ENCODE results near the gene TUB. TPM values are rescaled to one million over a fixed set of nuclear protein-coding genes. Genes with fewer than 3 reads are reported as not detected.

Gene TUB
- polyA plus RNA-seq, 3 donors = not detected

GRCh38 chr11:8081591-8082250 is 710 bp downstream of the TUB start:
- no peak overlapping the region for H3K9ac ChIP-seq (ENCODE audit: insufficient read depth, low read length, poor library complexity, severe bottlenecking)
- peaks cover 3% of the 10 kb centered on the region for H3K4me1 Mint-ChIP-seq
- H3K36me3 ChIP-seq (replicated peaks in 1 of 2; ENCODE audit: control insufficient read depth in 1 of 2, insufficient read depth in 2 of 2, low read length in 2 of 2) = no peaks in the 10 kb centered on the region
- H3K79me2 ChIP-seq (ENCODE audit: insufficient read depth, low read length) = no peaks in the 10 kb centered on the region
- peaks cover 0 to 5% (median 2%) of the 10 kb centered on the region in 7 donors for H3K9me3 Mint-ChIP-seq
- no peak overlapping the region for H3K4me2 ChIP-seq (replicated peaks; ENCODE audit: extremely low read depth, low read length, poor library complexity, severe bottlenecking)
- H3K9me3 ChIP-seq (replicated peaks in 1 of 2; ENCODE audit: control insufficient read depth in 1 of 2, insufficient read depth in 1 of 2, low read length in 2 of 2) = peaks cover 0 to 8% of the 10 kb centered on the region in 2 donors
- no peak for DNase-seq
- 62% methylated on average over 19 of the region's 24 CpGs for WGBS (ENCODE audit: insufficient coverage)
- TF ChIP-seq, protein P1, sequence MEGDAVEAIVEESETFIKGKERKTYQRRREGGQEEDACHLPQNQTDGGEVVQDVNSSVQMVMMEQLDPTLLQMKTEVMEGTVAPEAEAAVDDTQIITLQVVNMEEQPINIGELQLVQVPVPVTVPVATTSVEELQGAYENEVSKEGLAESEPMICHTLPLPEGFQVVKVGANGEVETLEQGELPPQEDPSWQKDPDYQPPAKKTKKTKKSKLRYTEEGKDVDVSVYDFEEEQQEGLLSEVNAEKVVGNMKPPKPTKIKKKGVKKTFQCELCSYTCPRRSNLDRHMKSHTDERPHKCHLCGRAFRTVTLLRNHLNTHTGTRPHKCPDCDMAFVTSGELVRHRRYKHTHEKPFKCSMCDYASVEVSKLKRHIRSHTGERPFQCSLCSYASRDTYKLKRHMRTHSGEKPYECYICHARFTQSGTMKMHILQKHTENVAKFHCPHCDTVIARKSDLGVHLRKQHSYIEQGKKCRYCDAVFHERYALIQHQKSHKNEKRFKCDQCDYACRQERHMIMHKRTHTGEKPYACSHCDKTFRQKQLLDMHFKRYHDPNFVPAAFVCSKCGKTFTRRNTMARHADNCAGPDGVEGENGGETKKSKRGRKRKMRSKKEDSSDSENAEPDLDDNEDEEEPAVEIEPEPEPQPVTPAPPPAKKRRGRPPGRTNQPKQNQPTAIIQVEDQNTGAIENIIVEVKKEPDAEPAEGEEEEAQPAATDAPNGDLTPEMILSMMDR (IDR thresholded peaks at IDR 0.05) = no peak
- H2AFZ ChIP-seq (ENCODE audit: insufficient read depth, low read depth, low read length, poor library complexity, severe bottlenecking) = no peak overlapping the region
- peaks cover 16 to 41% of the 10 kb centered on the region in 2 donors for H3K27me3 ChIP-seq (ENCODE audit: control insufficient read depth in 2 of 2, insufficient read depth in 2 of 2, low read length in 2 of 2)
- peaks cover 49 to 56% (median 50%) of the 10 kb centered on the region in 3 donors for H3K27me3 Mint-ChIP-seq (ENCODE audit: low read depth in 3 of 3)
- no peak overlapping the region for H3K27ac ChIP-seq (ENCODE audit: low read depth in 1 of 2, low read length in 2 of 2)
- no peaks in the 10 kb centered on the region for H3K4me1 ChIP-seq (ENCODE audit: control insufficient read depth in 1 of 2, insufficient read depth in 2 of 2, low read length in 2 of 2)
- H3K36me3 Mint-ChIP-seq = no peaks in the 10 kb centered on the region
- intact Hi-C loops (cut with micrococcal nuclease) = no loop called here
- no peak overlapping the region for H3K4me3 ChIP-seq (replicated peaks in 1 of 3; ENCODE audit: low read depth in 2 of 3, low read length in 3 of 3)
- H3K27ac Mint-ChIP-seq = no peak overlapping the region
- no peaks in the 10 kb centered on the region for H4K20me1 ChIP-seq (ENCODE audit: insufficient read depth, low read length)
- H3K4me3 Mint-ChIP-seq = peak overlapping the region in 1 of 2 donors; percentile 77

GRCh38 chr11:8082391-8083087 is 1.5 kb downstream of the TUB start:
- Mint-ChIP-seq H3K27ac (no peak overlapping the region), H3K4me3 (peak overlapping the region in 1 of 2 donors; percentile 77), H3K36me3 (no peaks in the 10 kb centered on the region), H3K9me3 (peaks cover 0 to 5% (median 2%) of the 10 kb centered on the region in 7 donors), H3K27me3 (ENCODE audit: low read depth in 3 of 3) (peaks cover 49 to 54% (median 49%) of the 10 kb centered on the region in 3 donors), H3K4me1 (peaks cover 3% of the 10 kb centered on the region)
- TF ChIP-seq, protein P1 (IDR thresholded peaks at IDR 0.05) = no peak
- Histone ChIP-seq H2AFZ (ENCODE audit: insufficient read depth, low read depth, low read length, poor library complexity, severe bottlenecking) (no peak overlapping the region), H3K27me3 (ENCODE audit: control insufficient read depth in 2 of 2, insufficient read depth in 2 of 2, low read length in 2 of 2) (peaks cover 16 to 41% of the 10 kb centered on the region in 2 donors), H3K27ac (ENCODE audit: low read depth in 1 of 2, low read length in 2 of 2) (no peak overlapping the region), H3K4me1 (ENCODE audit: control insufficient read depth in 1 of 2, insufficient read depth in 2 of 2, low read length in 2 of 2) (no peaks in the 10 kb centered on the region), H3K9ac (ENCODE audit: insufficient read depth, low read length, poor library complexity, severe bottlenecking) (no peak overlapping the region), H3K9me3 (replicated peaks in 1 of 2; ENCODE audit: control insufficient read depth in 1 of 2, insufficient read depth in 1 of 2, low read length in 2 of 2) (peaks cover 0 to 8% of the 10 kb centered on the region in 2 donors), H3K4me3 (replicated peaks in 1 of 3; ENCODE audit: low read depth in 2 of 3, low read length in 3 of 3) (no peak overlapping the region), H4K20me1 (ENCODE audit: insufficient read depth, low read length) (no peaks in the 10 kb centered on the region), H3K79me2 (ENCODE audit: insufficient read depth, low read length) (no peaks in the 10 kb centered on the region), H3K4me2 (replicated peaks; ENCODE audit: extremely low read depth, low read length, poor library complexity, severe bottlenecking) (no peak overlapping the region), H3K36me3 (replicated peaks in 1 of 2; ENCODE audit: control insufficient read depth in 1 of 2, insufficient read depth in 2 of 2, low read length in 2 of 2) (no peaks in the 10 kb centered on the region)
- 98% methylated on average over 7 of the region's 15 CpGs for WGBS (ENCODE audit: insufficient coverage)
- DNase-seq = no peak
- intact Hi-C loops (cut with micrococcal nuclease) = no loop called here

Data from CD14-positive monocyte (primary cell).